Endothelial cell of umbilical vein (primary cell): ENCODE results near the gene EXOSC2. TPM values are rescaled to one million over a fixed set of nuclear protein-coding genes. Genes with fewer than 3 reads are reported as not detected.

Experiments
- BruUV-seq: library from RNA; stranded (reverse); fragments of 400-500 nt; replicated peaks from 2 replicates; lab custom pipeline; 2021; lab: Mats Ljungman, UMichigan
- CTCF ChIA-PET: fragments of 300-600, 350-600 bp; sonication (Branson Sonifier 250); formaldehyde crosslinking; loops from one replicate; lab custom pipeline; 2021; ENCODE audit warnings: antibody characterized with exemption, inconsistent platforms; lab: Charles Lee
- POLR2A ChIA-PET: fragments of 300-600, 350-600 bp; sonication (Branson Sonifier 250); formaldehyde crosslinking; loops from one replicate; lab custom pipeline; 2021; ENCODE audit warnings: antibody characterized with exemption, inconsistent platforms; lab: Charles Lee
- DNase-seq: peaks from one replicate; pipeline ENCODE4 v3.0.0-alpha.2; 2011; ENCODE audit warnings: low read depth, low spot score
- FAIRE-seq: peaks from 2 replicates; lab custom pipeline; 2011; peaks lifted over from hg19 to GRCh38; lab: Jason Lieb, UNC
- H2AFZ ChIP-seq: 2 replicates; pipeline ENCODE4 v1.6.0; 2012; ENCODE audit warnings: low read depth, low read length, control low read depth, inconsistent platforms
- H3K27ac ChIP-seq: 2 replicates; pipeline ENCODE4 v1.5.1; 2011; ENCODE audit warnings: low read depth, mild to moderate bottlenecking, control low read depth, low read length, moderate library complexity; ENCODE audit not compliant: insufficient read depth
- H3K27me3 ChIP-seq, 2 experiments: 2 replicates each; pipeline versions ENCODE4 v1.6.0 to v1.6.1; 2011; ENCODE audit warnings: low read length in 2 of 2, mixed read lengths in 1 of 2; ENCODE audit not compliant: control insufficient read depth in 2 of 2, insufficient read depth in 2 of 2
- H3K36me3 ChIP-seq, 2 experiments: 2 replicates in 1 of 2; 3 replicates in 1 of 2; pipeline ENCODE4 v1.5.1; 2011; ENCODE audit warnings: low read length in 2 of 2, mild to moderate bottlenecking in 1 of 2, moderate library complexity in 1 of 2; ENCODE audit not compliant: control insufficient read depth in 2 of 2, insufficient read depth in 2 of 2; ENCODE audit errors: extremely low read depth in 1 of 2
- H3K4me1 ChIP-seq: 3 replicates; pipeline ENCODE4 v1.5.1; 2011; ENCODE audit warnings: mild to moderate bottlenecking, low read length; ENCODE audit not compliant: control insufficient read depth, insufficient read depth; ENCODE audit errors: extremely low read depth
- H3K4me2 ChIP-seq: 2 replicates; pipeline ENCODE4 v1.6.1; 2011; ENCODE audit warnings: low read length, control low read depth, mixed read lengths; ENCODE audit not compliant: insufficient read depth
- H3K4me3 ChIP-seq, 3 experiments: fragments of 200-600 bp in 1 of 3; sonication (generic), shearing (Covaris generic) in 1 of 3; replicated peaks in 1 of 3; 2 replicates each; pipeline ENCODE4 v1.5.1; 2011 to 2016; ENCODE audit warnings: control low read depth in 3 of 3, low read length in 3 of 3, mild to moderate bottlenecking in 2 of 3, inconsistent platforms in 1 of 3, low read depth in 1 of 3, moderate library complexity in 1 of 3; ENCODE audit not compliant: insufficient read depth in 1 of 3
- H3K79me2 ChIP-seq: 2 replicates; pipeline ENCODE4 v1.6.0; 2012; ENCODE audit warnings: low read length, inconsistent platforms; ENCODE audit not compliant: control insufficient read depth, insufficient read depth
- H3K9ac ChIP-seq: replicated peaks from 2 replicates; pipeline ENCODE3; 2011; ENCODE audit warnings: low read length, control low read depth; ENCODE audit not compliant: insufficient read depth; ENCODE audit errors: extremely low read depth
- H3K9me1 ChIP-seq: replicated peaks from 3 replicates; pipeline ENCODE4 v1.6.0; 2011; ENCODE audit warnings: mild to moderate bottlenecking, low read length; ENCODE audit not compliant: control insufficient read depth, insufficient read depth; ENCODE audit errors: extremely low read depth
- H3K9me3 ChIP-seq: replicated peaks from 2 replicates; pipeline ENCODE4 v1.5.1; 2012; ENCODE audit warnings: low read length, inconsistent platforms; ENCODE audit not compliant: control insufficient read depth, insufficient read depth
- H4K20me1 ChIP-seq: replicated peaks from 2 replicates; pipeline ENCODE3; 2011; ENCODE audit warnings: mild to moderate bottlenecking, low read length; ENCODE audit not compliant: control insufficient read depth, insufficient read depth; ENCODE audit errors: extremely low read depth
- EZH2 ChIP-seq: IDR thresholded peaks from 2 replicates; pipeline ENCODE4 v1.6.1; 2012; ENCODE audit warnings: borderline replicate concordance, low read depth, mild to moderate bottlenecking, moderate library complexity, low read length, inconsistent platforms; ENCODE audit not compliant: severe bottlenecking
- GATA2 ChIP-seq: IDR thresholded peaks from 2 replicates; pipeline ENCODE4 v1.7.0; 2011; ENCODE audit warnings: low read depth, mild to moderate bottlenecking, moderate library complexity, mixed read lengths, low read length; ENCODE audit not compliant: insufficient read length, insufficient read depth
- JUN ChIP-seq: IDR thresholded peaks from 2 replicates; pipeline ENCODE4 v1.6.1; 2011; ENCODE audit warnings: borderline replicate concordance, low read depth; ENCODE audit not compliant: insufficient read length, insufficient read depth
- MYC ChIP-seq: IDR thresholded peaks from one replicate; pipeline ENCODE4 v1.6.1; 2011; ENCODE audit warnings: mild to moderate bottlenecking, low read depth, low read length
- POLR2A ChIP-seq: IDR thresholded peaks from 2 replicates; pipeline ENCODE4 v1.6.1; 2012; ENCODE audit warnings: low read depth, mild to moderate bottlenecking, control low read depth, low read length
- POLR2AphosphoS5 ChIP-seq: IDR thresholded peaks from 2 replicates; pipeline ENCODE4 v1.6.1; 2012; ENCODE audit warnings: low read depth, mild to moderate bottlenecking, control low read depth, low read length, moderate library complexity; ENCODE audit not compliant: insufficient read depth
- dilution Hi-C: fragments of 300-500 bp; cut with MboI; formaldehyde crosslinking; loops from one replicate; pipeline ENCODE4 v1.15.0; 2019; ENCODE audit warnings: low sequenced_read_pairs; ENCODE audit not compliant: extremely low pct_ligation_motif_present
- intact Hi-C: fragments of 100-400 bp; cut with micrococcal nuclease; formaldehyde crosslinking; loops from one replicate; pipeline ENCODE4 v1.10.0; 2022
- polyA plus RNA-seq, 4 experiments: library from polyadenylated mRNA; depleted of rRNA in 3 of 4; stranded (reverse) in 3 of 4; unstranded in 1 of 4; fragments of >200 nt; gene quantifications; 2 replicates each; pipeline versions ENCODE4 v1.2.1 to v1.2.3, GENCODE V29; 2011 to 2012; ENCODE audit warnings: missing spikeins in 1 of 4
- total RNA-seq: library from RNA; stranded (reverse); gene quantifications from 2 replicates; pipeline ENCODE4 v1.2.3, GENCODE V29; 2021
- TF ChIP-seq, protein P1 (sequence below), 2 donors: IDR thresholded peaks; 1 replicate in 1 of 2; 2 replicates in 1 of 2; pipeline ENCODE4 v1.5.1; 2011; ENCODE audit warnings: low read length in 2 of 2, mild to moderate bottlenecking in 2 of 2, moderate library complexity in 2 of 2, control low read depth in 1 of 2, inconsistent platforms in 1 of 2, low read depth in 1 of 2; ENCODE audit not compliant: insufficient read depth in 1 of 2; ENCODE audit errors: extremely low read depth in 1 of 2
- TF ChIP-seq, protein P2 (sequence below): IDR thresholded peaks from 2 replicates; pipeline ENCODE4 v1.6.1; 2011; ENCODE audit not compliant: insufficient read depth, insufficient read length

EXOSC2 gene
- total and polyA plus RNA-seq, 2 donors (not counting 3 experiments of a cell fraction or from before 2014, with no cell fraction given) = 25.5 to 44.4 TPM

DNA sequence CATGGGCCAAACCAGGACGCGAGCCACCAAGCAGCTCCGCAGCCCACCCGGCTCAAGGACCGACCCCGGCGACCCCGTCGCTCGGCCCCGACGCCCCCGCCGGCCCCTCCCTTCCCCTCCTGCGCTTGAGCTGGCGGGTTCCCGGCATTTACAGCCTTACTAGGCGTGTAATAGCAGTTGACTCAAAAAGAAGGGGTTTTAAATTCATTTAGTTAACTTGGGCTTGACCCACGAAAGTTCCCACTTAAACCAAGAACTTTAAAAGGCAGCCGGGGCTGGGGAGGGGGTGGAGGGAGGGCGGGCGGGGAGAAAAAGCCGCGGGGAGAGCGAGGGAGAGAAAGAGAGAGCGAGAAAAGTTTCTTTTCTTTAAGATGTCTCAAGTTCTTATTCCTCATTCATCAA, 28.6 kb upstream of the EXOSC2 start:
- DNase-seq (no peak), FAIRE-seq (no peak)
- intact Hi-C loops (no loop called here), dilution Hi-C loops (no loop called here)
- Histone ChIP-seq H4K20me1 (no peaks in the 10 kb centered on the region), H3K9ac (no peak overlapping the region), H3K27me3 (peaks cover 75 to 85% of the 10 kb centered on the region in 2 experiments), H3K9me3 (no peaks in the 10 kb centered on the region), H3K4me2 (no peak overlapping the region), H3K9me1 (no peaks in the 10 kb centered on the region), H3K36me3 (no peaks in the 10 kb centered on the region), H2AFZ (no peak overlapping the region), H3K79me2 (no peaks in the 10 kb centered on the region), H3K4me3 (no peak overlapping the region), H3K27ac (no peak overlapping the region), H3K4me1 (no peaks in the 10 kb centered on the region)
- ChIA-PET CTCF (interaction anchor here (1.0 kb wide), 1 partner anchor 19 kb away, joined by 4 read pairs; no protein-coding TSS in a partner anchor), POLR2A (no interaction called here)
- no TSS peak for BruUV-seq
- TF ChIP-seq EZH2 (no peak), POLR2A (no peak), GATA2 (no peak), MYC (no peak), JUN (no peak), POLR2AphosphoS5 (no peak)
- TF ChIP-seq, protein P1, sequence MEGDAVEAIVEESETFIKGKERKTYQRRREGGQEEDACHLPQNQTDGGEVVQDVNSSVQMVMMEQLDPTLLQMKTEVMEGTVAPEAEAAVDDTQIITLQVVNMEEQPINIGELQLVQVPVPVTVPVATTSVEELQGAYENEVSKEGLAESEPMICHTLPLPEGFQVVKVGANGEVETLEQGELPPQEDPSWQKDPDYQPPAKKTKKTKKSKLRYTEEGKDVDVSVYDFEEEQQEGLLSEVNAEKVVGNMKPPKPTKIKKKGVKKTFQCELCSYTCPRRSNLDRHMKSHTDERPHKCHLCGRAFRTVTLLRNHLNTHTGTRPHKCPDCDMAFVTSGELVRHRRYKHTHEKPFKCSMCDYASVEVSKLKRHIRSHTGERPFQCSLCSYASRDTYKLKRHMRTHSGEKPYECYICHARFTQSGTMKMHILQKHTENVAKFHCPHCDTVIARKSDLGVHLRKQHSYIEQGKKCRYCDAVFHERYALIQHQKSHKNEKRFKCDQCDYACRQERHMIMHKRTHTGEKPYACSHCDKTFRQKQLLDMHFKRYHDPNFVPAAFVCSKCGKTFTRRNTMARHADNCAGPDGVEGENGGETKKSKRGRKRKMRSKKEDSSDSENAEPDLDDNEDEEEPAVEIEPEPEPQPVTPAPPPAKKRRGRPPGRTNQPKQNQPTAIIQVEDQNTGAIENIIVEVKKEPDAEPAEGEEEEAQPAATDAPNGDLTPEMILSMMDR (IDR thresholded peaks at IDR 0.05; ENCODE audit: extremely low read depth in 1 of 2, insufficient read depth in 1 of 2, low read depth in 1 of 2, low read length in 2 of 2) = no peak
- TF ChIP-seq, protein P2, sequence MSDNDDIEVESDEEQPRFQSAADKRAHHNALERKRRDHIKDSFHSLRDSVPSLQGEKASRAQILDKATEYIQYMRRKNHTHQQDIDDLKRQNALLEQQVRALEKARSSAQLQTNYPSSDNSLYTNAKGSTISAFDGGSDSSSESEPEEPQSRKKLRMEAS = no peak
